Epithelial cell of proximal tubule (primary cell): ENCODE data around the gene CFAP69. TPM values are rescaled to one million over a fixed set of nuclear protein-coding genes. Genes with fewer than 3 reads are reported as not detected.

Experiments used
- DNase-seq: peaks from one replicate; pipeline ENCODE4 v3.0.0-alpha.2; 2011; ENCODE audit warnings: low read depth
- H3K4me3 ChIP-seq: 2 replicates; pipeline ENCODE4 v1.5.1; 2011; ENCODE audit warnings: low read depth, mild to moderate bottlenecking, low read length
- total RNA-seq: library from RNA; depleted of rRNA; stranded (reverse); fragments of >200 nt; gene quantifications from 2 replicates; pipeline ENCODE4 v1.2.3, GENCODE V29; 2015
- TF ChIP-seq, protein P1 (sequence below): conservative IDR thresholded peaks from 2 replicates; pipeline ENCODE4 v1.5.1; 2012; ENCODE audit warnings: low read depth, mild to moderate bottlenecking, low read length

Gene CFAP69
- total RNA-seq, 1 donor from 2014 or later = 0.29 TPM

DNA sequence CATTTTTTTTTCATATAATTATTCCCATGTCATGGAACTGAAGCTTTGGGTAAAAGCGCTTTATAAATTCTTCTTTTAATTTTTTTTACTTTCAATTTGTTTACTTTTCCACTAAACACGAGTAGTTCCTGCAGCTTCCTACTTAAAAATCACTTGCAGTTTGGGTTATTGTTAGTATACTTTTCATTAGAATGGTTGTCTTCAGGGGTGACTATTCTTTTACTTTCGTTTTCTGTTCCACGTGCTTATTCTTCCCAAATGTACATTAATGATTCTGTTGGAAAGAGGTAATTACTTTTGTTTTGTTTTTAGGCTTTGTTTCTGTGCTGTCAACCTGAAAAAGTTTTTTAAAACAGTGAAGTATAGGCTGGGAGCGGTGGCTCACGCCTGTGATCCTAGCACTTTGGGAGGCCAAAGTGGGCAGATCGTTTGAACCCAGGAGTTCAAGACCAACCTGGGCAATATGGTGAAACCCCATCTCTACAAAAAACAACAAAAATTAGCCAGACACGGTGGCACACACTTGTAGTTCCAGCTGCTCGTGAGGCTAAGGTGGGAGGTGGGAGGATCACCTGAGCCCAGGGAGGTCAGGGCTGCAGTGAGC, 5.2 kb upstream of the CFAP69 start:
- TF ChIP-seq, protein P1, sequence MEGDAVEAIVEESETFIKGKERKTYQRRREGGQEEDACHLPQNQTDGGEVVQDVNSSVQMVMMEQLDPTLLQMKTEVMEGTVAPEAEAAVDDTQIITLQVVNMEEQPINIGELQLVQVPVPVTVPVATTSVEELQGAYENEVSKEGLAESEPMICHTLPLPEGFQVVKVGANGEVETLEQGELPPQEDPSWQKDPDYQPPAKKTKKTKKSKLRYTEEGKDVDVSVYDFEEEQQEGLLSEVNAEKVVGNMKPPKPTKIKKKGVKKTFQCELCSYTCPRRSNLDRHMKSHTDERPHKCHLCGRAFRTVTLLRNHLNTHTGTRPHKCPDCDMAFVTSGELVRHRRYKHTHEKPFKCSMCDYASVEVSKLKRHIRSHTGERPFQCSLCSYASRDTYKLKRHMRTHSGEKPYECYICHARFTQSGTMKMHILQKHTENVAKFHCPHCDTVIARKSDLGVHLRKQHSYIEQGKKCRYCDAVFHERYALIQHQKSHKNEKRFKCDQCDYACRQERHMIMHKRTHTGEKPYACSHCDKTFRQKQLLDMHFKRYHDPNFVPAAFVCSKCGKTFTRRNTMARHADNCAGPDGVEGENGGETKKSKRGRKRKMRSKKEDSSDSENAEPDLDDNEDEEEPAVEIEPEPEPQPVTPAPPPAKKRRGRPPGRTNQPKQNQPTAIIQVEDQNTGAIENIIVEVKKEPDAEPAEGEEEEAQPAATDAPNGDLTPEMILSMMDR = no peak
- no peak for DNase-seq
- H3K4me3 ChIP-seq = no peak overlapping the region

DNA sequence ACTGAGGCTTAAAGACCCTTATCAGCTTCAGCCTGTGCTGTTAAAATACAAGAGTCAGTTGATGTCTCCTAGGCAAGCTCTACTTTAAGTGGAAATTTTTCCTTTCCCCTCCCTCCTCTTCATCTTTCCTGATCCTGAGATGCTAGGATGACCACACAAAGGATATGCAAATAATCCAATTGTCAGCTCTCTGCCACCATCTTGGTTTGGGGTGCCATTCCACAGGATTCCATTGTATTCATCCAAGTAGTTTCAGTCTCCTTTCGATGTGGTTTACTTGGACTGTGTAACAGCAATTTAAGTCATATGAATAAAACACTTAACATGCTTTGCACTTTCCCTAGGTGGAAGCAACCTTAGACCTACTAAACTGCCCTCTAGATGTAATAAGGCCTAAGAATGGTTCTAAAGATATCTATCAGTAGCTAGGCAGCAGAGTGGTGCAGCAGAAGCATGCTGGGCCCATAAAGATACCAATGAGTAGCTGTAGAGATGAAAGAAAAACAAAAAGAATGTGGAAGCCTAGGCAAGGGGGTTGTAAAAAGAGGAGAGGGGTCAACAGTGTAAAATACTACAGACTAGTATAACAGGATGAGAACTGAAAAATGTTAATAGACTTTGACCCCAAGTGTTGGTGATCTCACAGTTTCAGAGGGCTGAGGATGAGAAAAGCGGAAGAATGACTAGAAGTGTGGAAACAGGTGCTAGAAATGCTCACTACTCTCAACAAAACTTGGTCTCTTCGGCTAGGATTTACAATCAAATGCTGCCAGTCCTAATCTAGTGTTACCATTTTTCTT, 2.4 kb upstream of the CFAP69 start:
- TF ChIP-seq, protein P1 = no peak
- no peak for DNase-seq
- no peak overlapping the region for H3K4me3 ChIP-seq

DNA sequence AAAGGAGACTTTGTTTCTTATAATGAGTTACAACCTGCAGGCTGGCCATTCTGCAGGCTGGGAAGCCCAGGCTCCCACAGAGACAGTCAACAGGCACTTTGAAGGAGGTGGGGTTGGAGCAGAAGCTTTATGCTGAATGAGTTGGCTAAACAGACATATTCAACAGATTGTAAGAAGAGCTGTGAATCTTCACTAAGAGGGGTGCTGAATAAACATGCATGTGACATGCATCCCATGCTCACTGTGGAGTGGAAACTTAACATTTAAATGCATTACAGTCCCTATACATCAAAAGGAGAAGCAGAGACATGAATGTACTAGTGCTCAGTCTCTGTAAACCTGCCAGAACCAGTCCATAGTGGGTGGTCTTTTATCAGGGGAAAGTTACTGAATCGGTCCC, 1.4 kb upstream of the CFAP69 start:
- TF ChIP-seq, protein P1 = no peak
- no peak for DNase-seq
- H3K4me3 ChIP-seq = no peak overlapping the region

- peak overlapping the region; percentile 67 for H3K4me3 ChIP-seq
- TF ChIP-seq, protein P1 = no peak
- DNase-seq = no peak
These were observed 437 bp upstream of the CFAP69 start for GRCh38 chr7:90244565-90244908.

- TF ChIP-seq, protein P1 = no peak
- peak overlapping the region; percentile 67 for H3K4me3 ChIP-seq
- no peak for DNase-seq
These were observed 1.2 kb downstream of the CFAP69 start for GRCh38 chr7:90246171-90246570.

GRCh38 chr7:90248706-90249105, 3.7 kb downstream of the CFAP69 start:
- H3K4me3 ChIP-seq = no peak overlapping the region
- DNase-seq = no peak
- TF ChIP-seq, protein P1 = no peak
